CD14-positive monocyte (primary cell): Measurements from ENCODE around the gene STK39. TPM values are rescaled to one million over a fixed set of nuclear protein-coding genes. Genes with fewer than 3 reads are reported as not detected.

Source experiments
- DNase-seq, 3 donors: peaks; one replicate each; pipeline ENCODE4 v3.0.0-alpha.2; 2011 to 2022
- H2AFZ ChIP-seq: 2 replicates; pipeline ENCODE4 v1.6.0; 2012; ENCODE audit warnings: mild to moderate bottlenecking, low read depth, low read length, inconsistent platforms; ENCODE audit not compliant: insufficient read depth, poor library complexity, severe bottlenecking
- H3K27ac ChIP-seq, 2 donors: 1 replicate in 1 of 2; 2 replicates in 1 of 2; pipeline ENCODE4 v1.5.1; 2012 to 2013; ENCODE audit warnings: low read length in 2 of 2, control low read depth in 1 of 2, inconsistent platforms in 1 of 2, low read depth in 1 of 2, mild to moderate bottlenecking in 1 of 2
- H3K27me3 ChIP-seq, 2 donors: one replicate each; pipeline versions ENCODE4 v1.6.0 to v1.6.1; 2011 to 2013; ENCODE audit warnings: low read length in 2 of 2; ENCODE audit not compliant: control insufficient read depth in 2 of 2, insufficient read depth in 2 of 2
- H3K36me3 ChIP-seq, 2 donors: replicated peaks in 1 of 2; 1 replicate in 1 of 2; 2 replicates in 1 of 2; pipeline versions ENCODE4 v1.5.1 to v1.6.1; 2012 to 2013; ENCODE audit warnings: low read length in 2 of 2, control low read depth in 1 of 2, inconsistent platforms in 1 of 2, mild to moderate bottlenecking in 1 of 2; ENCODE audit not compliant: insufficient read depth in 2 of 2, control insufficient read depth in 1 of 2
- H3K4me1 ChIP-seq, 2 donors: 1 replicate in 1 of 2; 2 replicates in 1 of 2; pipeline versions ENCODE4 v1.5.1 to v1.6.1; 2012 to 2013; ENCODE audit warnings: low read length in 2 of 2, control low read depth in 1 of 2, inconsistent platforms in 1 of 2, mild to moderate bottlenecking in 1 of 2, moderate library complexity in 1 of 2; ENCODE audit not compliant: insufficient read depth in 2 of 2, control insufficient read depth in 1 of 2
- H3K4me2 ChIP-seq: replicated peaks from 2 replicates; pipeline ENCODE3; 2012; ENCODE audit warnings: low read length, moderate library complexity, mild to moderate bottlenecking; ENCODE audit not compliant: poor library complexity, severe bottlenecking; ENCODE audit errors: extremely low read depth
- H3K4me3 ChIP-seq, 3 experiments: fragments of 200-600 bp in 1 of 3; sonication (generic) in 1 of 3; replicated peaks in 1 of 3; 1 replicate in 2 of 3; 2 replicates in 1 of 3; pipeline ENCODE4 v1.5.1; 2011 to 2013; ENCODE audit warnings: low read length in 3 of 3, mild to moderate bottlenecking in 3 of 3, control low read depth in 2 of 3, low read depth in 2 of 3, inconsistent platforms in 1 of 3, moderate library complexity in 1 of 3
- H3K79me2 ChIP-seq: 2 replicates; pipeline ENCODE4 v1.6.0; 2012; ENCODE audit warnings: mild to moderate bottlenecking, control low read depth, inconsistent platforms, low read length, moderate library complexity; ENCODE audit not compliant: insufficient read depth
- H3K9ac ChIP-seq: 2 replicates; pipeline ENCODE4 v1.6.0; 2017; ENCODE audit warnings: low read length, mild to moderate bottlenecking; ENCODE audit not compliant: insufficient read depth, poor library complexity, severe bottlenecking
- H3K9me3 ChIP-seq, 2 donors: replicated peaks in 1 of 2; 1 replicate in 1 of 2; 2 replicates in 1 of 2; pipeline versions ENCODE4 v1.5.1 to v1.6.1; 2012 to 2013; ENCODE audit warnings: low read length in 2 of 2, control low read depth in 1 of 2; ENCODE audit not compliant: control insufficient read depth in 1 of 2, insufficient read depth in 1 of 2
- H4K20me1 ChIP-seq: 2 replicates; pipeline ENCODE4 v1.6.0; 2012; ENCODE audit warnings: mild to moderate bottlenecking, low read length, control low read depth, moderate library complexity; ENCODE audit not compliant: insufficient read depth
- H3K27ac Mint-ChIP-seq, 7 donors: one replicate each; pipeline ENCODE4 v1.8.0; 2020; ENCODE audit warnings: mild to moderate bottlenecking in 7 of 7, mixed read lengths in 7 of 7, moderate library complexity in 6 of 7, inconsistent platforms in 2 of 7
- H3K27me3 Mint-ChIP-seq, 3 donors: one replicate each; pipeline ENCODE4 v1.8.0; 2021 to 2022; ENCODE audit warnings: low read depth in 3 of 3, mild to moderate bottlenecking in 3 of 3, mixed read lengths in 3 of 3, moderate library complexity in 3 of 3, inconsistent platforms in 1 of 3
- H3K36me3 Mint-ChIP-seq, 2 donors: one replicate each; pipeline ENCODE4 v1.8.0; 2020; ENCODE audit warnings: mixed read lengths in 2 of 2, inconsistent platforms in 1 of 2, mild to moderate bottlenecking in 1 of 2
- H3K4me1 Mint-ChIP-seq: one replicate; pipeline ENCODE4 v1.8.0; 2020; ENCODE audit warnings: mild to moderate bottlenecking, mixed read lengths
- H3K4me3 Mint-ChIP-seq, 2 donors: one replicate each; pipeline ENCODE4 v1.8.0; 2020; ENCODE audit warnings: mild to moderate bottlenecking in 2 of 2, mixed read lengths in 2 of 2, moderate library complexity in 1 of 2
- H3K9me3 Mint-ChIP-seq, 7 donors: one replicate each; pipeline ENCODE4 v1.8.0; 2020 to 2022; ENCODE audit warnings: mixed read lengths in 7 of 7, mild to moderate bottlenecking in 6 of 7, moderate library complexity in 6 of 7, inconsistent platforms in 2 of 7
- WGBS: methylation state at CpG from one replicate; pipeline ENCODE4 v1.1.5; 2013; ENCODE audit warnings: missing lambda C conversion rate; ENCODE audit not compliant: insufficient coverage; 5-methylcytosine and 5-hydroxymethylcytosine counted together
- intact Hi-C, 2 donors: fragments of 100-400 bp; cut with micrococcal nuclease; formaldehyde crosslinking; loops; one replicate each; pipeline versions ENCODE4 v1.15.0 to v1.15.1; 2023
- polyA plus RNA-seq, 3 donors: library from polyadenylated mRNA; depleted of rRNA in 1 of 3; unstranded in 2 of 3; stranded (reverse) in 1 of 3; fragments of 300-500 nt in 2 of 3; fragments of >200 nt in 1 of 3; fragmentation: Illumina TruSeq in 2 of 3; gene quantifications; 1 replicate in 2 of 3; 2 replicates in 1 of 3; pipeline ENCODE4 v1.2.3, GENCODE V29; 2012 to 2021
- TF ChIP-seq, protein P1 (sequence below): fragments of 200-600 bp; IDR thresholded peaks from one replicate; pipeline ENCODE4 v1.8.0; 2022; ENCODE audit warnings: antibody characterized with exemption, mild to moderate bottlenecking

STK39 gene
- polyA plus RNA-seq, 3 donors: 1.2 to 2.7 (median 2.6) TPM

DNA sequence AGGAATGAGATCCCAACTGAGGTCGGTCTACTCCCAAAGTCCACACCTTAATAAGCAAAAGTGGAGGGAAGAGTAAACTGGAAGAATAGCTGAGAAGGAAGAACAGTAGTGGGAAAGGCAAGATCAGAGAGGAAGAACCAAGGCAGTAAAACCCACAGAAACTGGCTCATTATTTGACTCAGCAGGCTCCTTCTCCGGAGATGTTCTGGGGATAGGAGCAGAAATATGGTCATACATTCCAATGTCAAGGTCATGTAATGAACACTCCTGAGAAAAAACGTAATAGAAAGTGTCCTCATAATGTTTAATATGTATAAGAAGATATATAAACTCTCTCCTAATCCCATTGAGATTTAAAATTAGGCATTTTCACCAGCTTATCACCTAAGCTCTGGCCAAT, 39.5 kb downstream of the STK39 start:
- H3K9me3 ChIP-seq: no peaks in the 10 kb centered on the region
- peaks cover 4 to 18% of the 10 kb centered on the region in 2 donors for H3K36me3 Mint-ChIP-seq
- no peaks in the 10 kb centered on the region for H3K27me3 ChIP-seq
- peaks cover 74% of the 10 kb centered on the region for H3K79me2 ChIP-seq
- H3K4me1 Mint-ChIP-seq: peaks cover 51% of the 10 kb centered on the region
- H3K27ac Mint-ChIP-seq: peak overlapping the region in 4 of 7 donors; percentile 17 to 80 (median 52)
- H2AFZ ChIP-seq: no peak overlapping the region
- intact Hi-C loops: no loop called here
- H3K9me3 Mint-ChIP-seq: peaks cover 0 to 2% (median 0%) of the 10 kb centered on the region in 7 donors
- no peak overlapping the region for H3K27ac ChIP-seq
- H4K20me1 ChIP-seq: no peaks in the 10 kb centered on the region
- DNase-seq: no peak
- no peak overlapping the region for H3K4me3 ChIP-seq
- TF ChIP-seq, protein P1, sequence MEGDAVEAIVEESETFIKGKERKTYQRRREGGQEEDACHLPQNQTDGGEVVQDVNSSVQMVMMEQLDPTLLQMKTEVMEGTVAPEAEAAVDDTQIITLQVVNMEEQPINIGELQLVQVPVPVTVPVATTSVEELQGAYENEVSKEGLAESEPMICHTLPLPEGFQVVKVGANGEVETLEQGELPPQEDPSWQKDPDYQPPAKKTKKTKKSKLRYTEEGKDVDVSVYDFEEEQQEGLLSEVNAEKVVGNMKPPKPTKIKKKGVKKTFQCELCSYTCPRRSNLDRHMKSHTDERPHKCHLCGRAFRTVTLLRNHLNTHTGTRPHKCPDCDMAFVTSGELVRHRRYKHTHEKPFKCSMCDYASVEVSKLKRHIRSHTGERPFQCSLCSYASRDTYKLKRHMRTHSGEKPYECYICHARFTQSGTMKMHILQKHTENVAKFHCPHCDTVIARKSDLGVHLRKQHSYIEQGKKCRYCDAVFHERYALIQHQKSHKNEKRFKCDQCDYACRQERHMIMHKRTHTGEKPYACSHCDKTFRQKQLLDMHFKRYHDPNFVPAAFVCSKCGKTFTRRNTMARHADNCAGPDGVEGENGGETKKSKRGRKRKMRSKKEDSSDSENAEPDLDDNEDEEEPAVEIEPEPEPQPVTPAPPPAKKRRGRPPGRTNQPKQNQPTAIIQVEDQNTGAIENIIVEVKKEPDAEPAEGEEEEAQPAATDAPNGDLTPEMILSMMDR: no peak
- no peaks in the 10 kb centered on the region for H3K36me3 ChIP-seq
- peaks cover 31 to 37% of the 10 kb centered on the region in 2 donors for H3K4me1 ChIP-seq
- no peak overlapping the region for H3K4me3 Mint-ChIP-seq
- no peak overlapping the region for H3K9ac ChIP-seq
- WGBS: no CpG with 5 or more reads among the region's 3 CpGs
- no peaks in the 10 kb centered on the region for H3K27me3 Mint-ChIP-seq
- no peak overlapping the region for H3K4me2 ChIP-seq

DNA sequence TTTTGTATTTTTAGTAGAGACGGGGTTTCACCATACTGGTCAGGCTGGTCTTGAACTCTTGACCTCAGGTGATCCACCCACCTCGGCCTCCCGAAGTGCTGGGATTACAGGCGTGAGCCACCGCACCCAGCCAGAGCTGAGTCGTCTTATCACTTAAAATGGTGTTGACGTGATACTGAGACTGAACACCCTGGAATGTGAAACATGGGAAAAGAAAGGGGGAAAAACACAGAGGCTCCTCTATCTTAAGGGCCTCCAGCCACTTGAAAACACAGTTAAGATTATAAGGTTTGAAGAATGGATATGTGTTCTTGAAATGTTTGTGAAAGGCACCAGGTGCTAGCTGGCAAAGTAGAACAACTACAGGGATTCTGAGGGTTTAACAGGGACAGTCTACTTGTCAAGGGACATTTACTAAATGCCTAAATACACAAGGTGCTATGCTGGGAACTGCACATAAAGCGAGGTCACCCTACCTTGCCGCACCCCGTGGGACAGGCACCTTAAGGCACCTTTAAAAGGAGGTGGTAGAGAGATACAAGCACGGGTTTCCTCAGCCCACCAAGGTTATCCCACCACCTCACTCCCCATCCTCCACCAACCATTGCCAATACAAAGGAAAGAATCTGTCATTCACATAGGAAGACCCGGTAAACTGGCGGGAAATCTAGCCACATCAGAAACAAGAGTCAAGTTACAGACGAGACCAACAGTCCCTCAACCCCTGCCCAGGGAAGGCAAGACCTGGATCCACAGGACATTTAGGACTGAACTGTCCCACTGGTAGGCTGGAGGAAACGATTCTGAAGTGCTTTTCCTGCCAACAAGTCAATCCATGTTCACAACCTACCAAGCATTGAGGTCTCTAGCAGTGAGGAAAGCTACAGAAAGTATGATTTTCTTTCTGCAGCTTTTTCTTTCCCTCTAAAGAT, 43.4 kb downstream of the STK39 start:
- H3K27ac Mint-ChIP-seq: peak overlapping the region in 5 of 7 donors; percentile 5 to 64 (median 58)

More for the DNA sequence above, 43.4 kb downstream of the STK39 start:
- H3K4me2 ChIP-seq: no peak overlapping the region
- no peak overlapping the region for H3K4me3 ChIP-seq
- Mint-ChIP-seq H3K4me1 (peaks cover 25% of the 10 kb centered on the region), H3K9me3 (no peaks in the 10 kb centered on the region), H3K4me3 (no peak overlapping the region), H3K36me3 (peaks cover 2 to 24% of the 10 kb centered on the region in 2 donors), H3K27me3 (no peaks in the 10 kb centered on the region)
- no peaks in the 10 kb centered on the region for H3K27me3 ChIP-seq
- H3K9me3 ChIP-seq: no peaks in the 10 kb centered on the region
- intact Hi-C loops: no loop called here
- peaks cover 9 to 10% of the 10 kb centered on the region in 2 donors for H3K4me1 ChIP-seq
- no peak overlapping the region for H3K9ac ChIP-seq
- no peaks in the 10 kb centered on the region for H3K36me3 ChIP-seq
- TF ChIP-seq, protein P1: no peak
- peaks cover 60% of the 10 kb centered on the region for H3K79me2 ChIP-seq
- H4K20me1 ChIP-seq: no peaks in the 10 kb centered on the region
- H3K27ac ChIP-seq: no peak overlapping the region
- WGBS: 99% methylated on average over 11 of the region's 15 CpGs
- DNase-seq: no peak
- H2AFZ ChIP-seq: no peak overlapping the region
